GM21737 (cell line): ENCODE data around the gene PTGIS.

Source experiments
- ATAC-seq: cut with Tn5 transposase; IDR thresholded peaks from one replicate; pipeline ENCODE4 v1.9.1; 2021; ENCODE audit warnings: mild to moderate bottlenecking, moderate library complexity; ENCODE audit not compliant: unreplicated experiment

PTGIS gene

GRCh38 chr20:49476016-49476355, 92.0 kb downstream of the PTGIS start:
- ATAC-seq, result no peak

- no peak for ATAC-seq
These were observed 92.5 kb downstream of the PTGIS start for GRCh38 chr20:49475292-49476015.

GRCh38 chr20:49471397-49471796, 96.5 kb downstream of the PTGIS start:
- no peak for ATAC-seq

- no peak for ATAC-seq
These were observed 97.0 kb downstream of the PTGIS start for GRCh38 chr20:49470922-49471321.

- no peak for ATAC-seq
These were observed 98.9 kb downstream of the PTGIS start for GRCh38 chr20:49469060-49469459.

- ATAC-seq, result no peak
These were observed 99.5 kb downstream of the PTGIS start for GRCh38 chr20:49468412-49468811.

GRCh38 chr20:49466114-49466912, 101.6 kb downstream of the PTGIS start:
- ATAC-seq, result no peak

GRCh38 chr20:49464556-49464955, 103.4 kb downstream of the PTGIS start:
- no peak for ATAC-seq

GRCh38 chr20:49462626-49463025, 105.3 kb downstream of the PTGIS start:
- ATAC-seq, result no peak

- no peak for ATAC-seq
These were observed 105.9 kb downstream of the PTGIS start for GRCh38 chr20:49461894-49462620.

GRCh38 chr20:49460916-49461315, 107.0 kb downstream of the PTGIS start:
- ATAC-seq, result no peak

GRCh38 chr20:49460131-49460530, 107.8 kb downstream of the PTGIS start:
- ATAC-seq, result no peak

- ATAC-seq, result no peak
These were observed 108.3 kb downstream of the PTGIS start for GRCh38 chr20:49459684-49460083.

GRCh38 chr20:49457444-49457843, 110.5 kb downstream of the PTGIS start:
- ATAC-seq, result no peak

- no peak for ATAC-seq
These were observed 111.3 kb downstream of the PTGIS start for GRCh38 chr20:49456646-49457045.

- ATAC-seq, result no peak
These were observed 112.2 kb downstream of the PTGIS start for GRCh38 chr20:49455691-49456090.
